HAP-1 (cell line): ENCODE results near the gene SEC24D.

Source experiments
- DNase-seq, 2 experiments: peaks; one replicate each; pipeline ENCODE4 v3.0.0-alpha.2; 2016 to 2020; ENCODE audit warnings: low spot score in 2 of 2
- H3K27me3 ChIP-seq: fragments of 250-450 bp; sonication (Bioruptor Pico); 2 replicates; pipeline ENCODE4 v1.5.1; 2020; ENCODE audit warnings: low read depth, mild to moderate bottlenecking, moderate library complexity
- H3K36me3 ChIP-seq: fragments of 250-450 bp; sonication (Bioruptor Pico); replicated peaks from 2 replicates; pipeline ENCODE4 v1.5.1; 2020; ENCODE audit warnings: mild to moderate bottlenecking
- H3K4me1 ChIP-seq: fragments of 250-450 bp; sonication (Bioruptor Pico); 2 replicates; pipeline ENCODE4 v1.5.1; 2020; ENCODE audit warnings: mild to moderate bottlenecking
- H3K4me3 ChIP-seq: fragments of 250-450 bp; sonication (Bioruptor Pico); 2 replicates; pipeline ENCODE4 v1.5.1; 2020; ENCODE audit warnings: mild to moderate bottlenecking, moderate library complexity
- H3K9me3 ChIP-seq: fragments of 250-450 bp; sonication (Bioruptor Pico); 2 replicates; pipeline ENCODE4 v1.5.1; 2020; ENCODE audit warnings: mild to moderate bottlenecking, moderate library complexity
- in situ Hi-C: fragments of 300-500 bp; cut with MboI; formaldehyde crosslinking; loops from 3 replicates; pipeline ENCODE4 v1.14.3; 2020; ENCODE audit warnings: low sequenced_read_pairs, inconsistent platforms, mixed read lengths

Gene SEC24D

GRCh38 chr4:118865091-118865708 is 29.3 kb upstream of the SEC24D start:
- in situ Hi-C loops = no loop called here
- no peaks in the 10 kb centered on the region for H3K27me3 ChIP-seq
- DNase-seq = peak; percentile 59 to 72

GRCh38 chr4:118858779-118859178 is 22.9 kb upstream of the SEC24D start:
- in situ Hi-C loops = no loop called here
- Histone ChIP-seq H3K27me3 (no peaks in the 10 kb centered on the region), H3K9me3 (no peaks in the 10 kb centered on the region), H3K4me3 (no peak overlapping the region), H3K36me3 (no peaks in the 10 kb centered on the region), H3K4me1 (no peaks in the 10 kb centered on the region)
- no peak for DNase-seq

More at GRCh38 chr4:118865091-118865708, 29.3 kb upstream of the SEC24D start:
- H3K4me3 ChIP-seq = no peak overlapping the region
- H3K4me1 ChIP-seq = no peaks in the 10 kb centered on the region
- H3K36me3 ChIP-seq = no peaks in the 10 kb centered on the region
- no peaks in the 10 kb centered on the region for H3K9me3 ChIP-seq

- DNase-seq = no peak
- Histone ChIP-seq H3K4me1 (no peaks in the 10 kb centered on the region), H3K4me3 (no peak overlapping the region), H3K9me3 (no peaks in the 10 kb centered on the region), H3K27me3 (no peaks in the 10 kb centered on the region), H3K36me3 (no peaks in the 10 kb centered on the region)
- in situ Hi-C loops = no loop called here
These were observed 21.8 kb upstream of the SEC24D start for GRCh38 chr4:118857760-118858159.

DNA sequence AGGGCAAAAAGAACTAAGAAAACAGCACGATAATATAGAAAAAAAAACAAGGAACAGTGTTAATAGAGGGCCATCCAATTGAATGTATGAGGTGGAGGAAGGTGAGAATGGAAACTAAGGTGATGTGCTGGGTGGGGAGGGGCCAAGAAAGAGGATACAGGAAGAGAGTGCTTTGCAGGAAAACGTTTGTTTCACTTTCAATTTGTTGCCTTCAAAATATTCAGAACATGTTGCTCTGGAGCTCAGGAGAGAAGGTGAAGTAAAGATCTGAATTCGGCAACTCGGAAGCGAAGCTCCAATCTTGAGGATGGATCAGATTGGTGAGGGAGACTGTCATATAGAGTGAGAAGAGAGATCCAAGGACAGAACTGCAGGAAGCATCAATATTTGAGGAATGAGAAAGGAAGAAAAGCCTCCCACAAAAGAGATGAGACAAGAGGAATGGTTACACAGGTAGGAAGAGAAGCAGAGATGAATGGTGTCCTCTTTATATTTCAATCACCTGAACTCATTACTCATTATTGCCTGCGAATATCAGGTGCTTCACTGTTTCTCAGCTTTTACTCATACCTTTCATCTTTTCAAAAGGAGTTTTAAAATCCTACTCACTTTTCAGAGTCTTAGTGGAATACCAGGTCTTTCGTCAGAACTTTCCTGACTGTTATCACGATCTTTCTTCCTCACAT is 14.7 kb upstream of the SEC24D start:
- H3K36me3 ChIP-seq = no peaks in the 10 kb centered on the region
- no peaks in the 10 kb centered on the region for H3K27me3 ChIP-seq
- no peak for DNase-seq
- in situ Hi-C loops = no loop called here
- no peaks in the 10 kb centered on the region for H3K9me3 ChIP-seq
- peaks cover 4% of the 10 kb centered on the region for H3K4me1 ChIP-seq
- no peak overlapping the region for H3K4me3 ChIP-seq

- no peaks in the 10 kb centered on the region for H3K9me3 ChIP-seq
- no peak overlapping the region for H3K4me3 ChIP-seq
- in situ Hi-C loops = no loop called here
- H3K4me1 ChIP-seq = peaks cover 4% of the 10 kb centered on the region
- H3K36me3 ChIP-seq = no peaks in the 10 kb centered on the region
- no peaks in the 10 kb centered on the region for H3K27me3 ChIP-seq
- no peak for DNase-seq
These were observed 14.1 kb upstream of the SEC24D start for GRCh38 chr4:118849867-118850487.

DNA sequence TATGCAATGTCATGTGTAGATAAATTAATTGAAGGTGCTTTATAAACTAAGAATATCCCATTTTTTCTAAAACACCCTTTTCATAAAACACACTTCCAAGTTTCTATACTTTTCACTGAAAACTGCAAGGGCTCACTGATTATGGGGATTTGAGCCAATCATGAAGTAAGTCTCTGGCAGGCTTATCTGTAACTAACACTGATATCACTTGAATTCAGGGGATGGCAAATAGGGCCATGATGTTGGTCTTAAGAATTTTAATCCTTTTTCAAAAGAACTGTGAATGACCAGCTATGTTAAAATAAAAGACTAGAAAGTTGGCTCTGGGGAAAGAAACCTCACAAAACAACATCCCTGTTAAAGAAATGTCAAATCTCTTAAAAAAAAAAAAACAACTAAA is 13.0 kb upstream of the SEC24D start:
- no peaks in the 10 kb centered on the region for H3K27me3 ChIP-seq
- no peaks in the 10 kb centered on the region for H3K9me3 ChIP-seq
- H3K4me1 ChIP-seq = peaks cover 4% of the 10 kb centered on the region
- no peaks in the 10 kb centered on the region for H3K36me3 ChIP-seq
- DNase-seq = peak in 1 of 2 experiments; percentile 25
- in situ Hi-C loops = no loop called here
- no peak overlapping the region for H3K4me3 ChIP-seq

- H3K4me3 ChIP-seq = no peak overlapping the region
- no peaks in the 10 kb centered on the region for H3K36me3 ChIP-seq
- DNase-seq = no peak
- H3K9me3 ChIP-seq = no peaks in the 10 kb centered on the region
- H3K4me1 ChIP-seq = peaks cover 4% of the 10 kb centered on the region
- H3K27me3 ChIP-seq = no peaks in the 10 kb centered on the region
- in situ Hi-C loops = no loop called here
These were observed 12.3 kb upstream of the SEC24D start for GRCh38 chr4:118848242-118848641.

GRCh38 chr4:118846979-118847378 is 11.1 kb upstream of the SEC24D start:
- in situ Hi-C loops = no loop called here
- DNase-seq = no peak
- no peak overlapping the region for H3K4me3 ChIP-seq

GRCh38 chr4:118845552-118846050 is 9.7 kb upstream of the SEC24D start:
- no peaks in the 10 kb centered on the region for H3K27me3 ChIP-seq
- DNase-seq = no peak

More at GRCh38 chr4:118846979-118847378, 11.1 kb upstream of the SEC24D start:
- Histone ChIP-seq H3K4me1 (peaks cover 4% of the 10 kb centered on the region), H3K9me3 (no peaks in the 10 kb centered on the region), H3K27me3 (no peaks in the 10 kb centered on the region), H3K36me3 (no peaks in the 10 kb centered on the region)

GRCh38 chr4:118843237-118843636 is 7.3 kb upstream of the SEC24D start:
- Histone ChIP-seq H3K4me3 (no peak overlapping the region), H3K36me3 (no peaks in the 10 kb centered on the region), H3K27me3 (no peaks in the 10 kb centered on the region), H3K9me3 (no peaks in the 10 kb centered on the region), H3K4me1 (no peaks in the 10 kb centered on the region)
- DNase-seq = no peak
- in situ Hi-C loops = no loop called here

More at GRCh38 chr4:118845552-118846050, 9.7 kb upstream of the SEC24D start:
- no peaks in the 10 kb centered on the region for H3K9me3 ChIP-seq
- no peak overlapping the region for H3K4me3 ChIP-seq
- peaks cover 4% of the 10 kb centered on the region for H3K4me1 ChIP-seq
- H3K36me3 ChIP-seq = no peaks in the 10 kb centered on the region
- in situ Hi-C loops = no loop called here

DNA sequence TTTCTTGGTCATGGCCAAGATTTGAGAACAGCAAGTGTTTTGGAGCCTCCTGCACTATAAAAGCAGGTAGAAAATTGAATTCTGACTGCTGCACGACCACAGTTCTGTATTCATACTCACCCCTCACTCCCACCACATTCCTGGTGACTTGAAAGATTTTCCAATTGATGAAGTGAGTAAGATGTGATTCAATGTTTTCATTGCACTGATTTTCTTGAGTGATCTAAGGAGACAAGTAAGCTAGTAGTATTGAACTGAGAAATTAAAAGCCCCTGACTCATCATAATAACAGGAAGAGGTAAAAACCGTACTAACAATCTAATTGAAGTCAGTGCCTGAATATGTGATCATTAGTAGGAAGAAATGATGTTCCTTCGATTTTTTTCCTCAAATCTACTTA is 6.1 kb upstream of the SEC24D start:
- no peaks in the 10 kb centered on the region for H3K36me3 ChIP-seq
- H3K4me3 ChIP-seq = no peak overlapping the region
- no peak for DNase-seq
- no peaks in the 10 kb centered on the region for H3K27me3 ChIP-seq
- H3K9me3 ChIP-seq = no peaks in the 10 kb centered on the region
- in situ Hi-C loops = no loop called here
- H3K4me1 ChIP-seq = no peaks in the 10 kb centered on the region

- Histone ChIP-seq H3K4me3 (no peak overlapping the region), H3K9me3 (no peaks in the 10 kb centered on the region; the same call in 1 of the 2 replicates), H3K36me3 (peaks cover 3% of the 10 kb centered on the region), H3K27me3 (no peaks in the 10 kb centered on the region), H3K4me1 (peaks cover 6% of the 10 kb centered on the region)
- DNase-seq = no peak
- in situ Hi-C loops = no loop called here
These were observed 3.4 kb upstream of the SEC24D start for GRCh38 chr4:118839221-118839927.

DNA sequence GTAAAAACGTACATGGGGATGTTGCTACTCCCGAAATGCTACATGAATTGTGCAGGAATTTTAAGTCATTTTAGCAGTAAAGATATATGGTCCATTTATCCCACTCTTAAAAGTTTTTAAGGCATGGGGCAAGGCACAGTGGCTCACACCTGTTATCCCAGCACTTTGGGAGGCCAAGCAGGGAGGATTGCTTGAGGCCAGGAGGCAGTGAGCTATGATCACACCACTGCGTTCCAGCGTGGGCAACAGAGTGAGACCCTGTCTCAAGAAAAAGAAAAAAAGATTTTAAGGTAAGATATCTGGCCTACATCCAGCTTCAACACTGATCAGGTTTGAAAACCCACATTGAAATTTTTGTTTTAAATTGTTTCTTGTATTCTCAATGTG is 1.2 kb upstream of the SEC24D start:
- peaks cover 17% of the 10 kb centered on the region for H3K36me3 ChIP-seq
- H3K9me3 ChIP-seq = no peaks in the 10 kb centered on the region; the same call in 1 of the 2 replicates
- no peaks in the 10 kb centered on the region for H3K27me3 ChIP-seq
- H3K4me1 ChIP-seq = peaks cover 16% of the 10 kb centered on the region
- H3K4me3 ChIP-seq = no peak overlapping the region; the same call in 1 of the 2 replicates
- in situ Hi-C loops = no loop called here
- no peak for DNase-seq
